Fibroblast of pulmonary artery (primary cell): Measurements from ENCODE around the gene SLCO3A1.
A peak's percentile ranks its signal among the peaks of the same experiment; 100 is the strongest.

Experiments used
- DNase-seq: peaks from one replicate; pipeline ENCODE4 v3.0.0-alpha.2; 2010; ENCODE audit warnings: low read depth
- H3K4me3 ChIP-seq: replicated peaks from 2 replicates; pipeline ENCODE4 v1.5.1; 2011; ENCODE audit warnings: low read depth, mild to moderate bottlenecking, control low read depth, low read length, moderate library complexity
- TF ChIP-seq, protein P1 (sequence below): IDR thresholded peaks from 2 replicates; pipeline ENCODE4 v1.5.1; 2011; ENCODE audit warnings: mild to moderate bottlenecking, control low read depth, low read length, inconsistent platforms; ENCODE audit errors: missing control alignments

The SLCO3A1 gene

DNA sequence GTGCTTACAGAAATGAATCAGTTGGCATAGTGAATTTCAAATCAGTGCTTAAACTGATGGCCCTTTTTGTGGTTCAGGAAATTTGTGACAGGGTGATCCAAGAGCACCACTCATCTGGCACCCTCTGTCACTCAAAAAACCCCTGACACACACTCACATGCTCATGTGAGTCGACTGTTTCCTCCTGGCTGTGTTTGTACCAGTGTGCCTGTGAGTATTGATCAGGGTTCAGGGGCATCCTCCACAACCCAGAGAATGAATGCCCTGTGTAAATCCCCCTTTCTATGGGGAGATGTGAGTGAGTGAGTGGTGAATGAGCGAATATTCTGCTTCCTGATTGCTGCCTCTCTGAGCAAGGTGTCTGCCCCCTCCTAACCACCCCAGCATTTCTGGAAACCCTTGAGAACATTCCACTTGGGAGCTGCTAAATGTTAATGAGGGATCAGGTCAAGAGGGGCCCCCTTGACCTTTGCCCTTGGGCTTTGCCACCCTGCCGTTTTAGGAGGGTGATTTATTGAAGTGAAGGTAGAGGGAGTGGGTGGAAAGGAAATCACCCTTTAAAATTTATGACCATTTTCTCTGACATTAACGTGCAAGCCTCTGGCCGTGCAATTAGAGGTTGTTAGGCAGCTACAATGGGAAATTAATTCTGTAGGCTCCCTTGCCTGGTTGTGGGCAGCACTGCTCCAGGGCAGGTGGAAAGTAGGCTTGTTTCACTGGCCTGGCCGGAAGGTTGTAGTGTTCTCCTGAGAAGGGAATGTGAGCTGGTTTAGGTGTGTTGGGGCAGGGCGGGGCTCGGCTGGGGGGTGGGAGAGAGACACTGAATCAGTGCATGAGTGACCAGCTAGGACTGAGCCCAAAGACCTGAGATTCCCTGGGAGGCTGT, 87.2 kb downstream of the SLCO3A1 start:
- no peak for DNase-seq
- TF ChIP-seq, protein P1, sequence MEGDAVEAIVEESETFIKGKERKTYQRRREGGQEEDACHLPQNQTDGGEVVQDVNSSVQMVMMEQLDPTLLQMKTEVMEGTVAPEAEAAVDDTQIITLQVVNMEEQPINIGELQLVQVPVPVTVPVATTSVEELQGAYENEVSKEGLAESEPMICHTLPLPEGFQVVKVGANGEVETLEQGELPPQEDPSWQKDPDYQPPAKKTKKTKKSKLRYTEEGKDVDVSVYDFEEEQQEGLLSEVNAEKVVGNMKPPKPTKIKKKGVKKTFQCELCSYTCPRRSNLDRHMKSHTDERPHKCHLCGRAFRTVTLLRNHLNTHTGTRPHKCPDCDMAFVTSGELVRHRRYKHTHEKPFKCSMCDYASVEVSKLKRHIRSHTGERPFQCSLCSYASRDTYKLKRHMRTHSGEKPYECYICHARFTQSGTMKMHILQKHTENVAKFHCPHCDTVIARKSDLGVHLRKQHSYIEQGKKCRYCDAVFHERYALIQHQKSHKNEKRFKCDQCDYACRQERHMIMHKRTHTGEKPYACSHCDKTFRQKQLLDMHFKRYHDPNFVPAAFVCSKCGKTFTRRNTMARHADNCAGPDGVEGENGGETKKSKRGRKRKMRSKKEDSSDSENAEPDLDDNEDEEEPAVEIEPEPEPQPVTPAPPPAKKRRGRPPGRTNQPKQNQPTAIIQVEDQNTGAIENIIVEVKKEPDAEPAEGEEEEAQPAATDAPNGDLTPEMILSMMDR = no peak
- H3K4me3 ChIP-seq = no peak overlapping the region

GRCh38 chr15:91941871-91942658, 88.6 kb downstream of the SLCO3A1 start:
- H3K4me3 ChIP-seq = no peak overlapping the region
- TF ChIP-seq, protein P1 = no peak
- peak; percentile 36 for DNase-seq

GRCh38 chr15:91942720-91943394, 89.3 kb downstream of the SLCO3A1 start:
- TF ChIP-seq, protein P1 = no peak
- H3K4me3 ChIP-seq = peak overlapping the region; percentile 2
- peak; percentile 95 for DNase-seq

DNA sequence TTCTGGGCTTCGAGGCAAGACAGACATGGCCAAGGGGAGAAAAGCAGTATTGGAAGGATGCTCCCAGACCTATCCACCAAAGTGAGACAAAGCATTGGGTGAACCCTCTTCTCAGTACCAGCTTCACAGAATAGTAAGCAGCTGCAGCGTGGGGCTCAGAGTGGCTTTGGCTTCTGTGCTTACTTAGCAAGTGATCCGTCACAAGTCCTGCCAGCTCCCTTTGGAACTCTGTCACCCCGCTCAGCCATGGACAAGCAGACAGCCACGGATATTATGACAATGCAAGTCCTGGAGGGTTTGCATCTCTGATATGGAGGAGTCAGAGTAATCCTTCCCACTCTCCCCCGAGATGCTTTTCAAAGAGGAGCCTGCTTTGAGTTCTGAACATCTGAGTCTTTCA, 90.8 kb downstream of the SLCO3A1 start:
- no peak for DNase-seq
- TF ChIP-seq, protein P1 = no peak
- no peak overlapping the region for H3K4me3 ChIP-seq

DNA sequence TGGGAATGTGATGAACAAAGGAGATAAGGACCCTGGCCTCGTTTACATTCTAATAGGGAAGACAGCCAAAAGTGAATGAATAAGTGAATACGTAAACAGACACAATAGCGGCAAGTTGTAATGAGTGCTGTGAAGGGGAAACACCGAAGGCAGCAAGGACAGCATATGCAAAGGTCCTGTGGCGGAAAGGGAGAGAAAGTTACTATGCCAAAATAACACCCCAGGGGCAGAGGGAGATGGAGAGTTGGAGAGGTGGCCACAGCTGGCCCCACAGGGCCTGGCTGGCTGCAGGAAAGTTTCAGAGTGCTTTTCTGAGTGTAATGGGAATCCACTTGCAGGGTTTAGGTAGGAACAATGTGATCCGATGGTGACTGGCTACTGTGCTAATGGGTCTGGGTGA, 91.9 kb downstream of the SLCO3A1 start:
- no peak overlapping the region for H3K4me3 ChIP-seq
- DNase-seq = no peak
- TF ChIP-seq, protein P1 = no peak

- TF ChIP-seq, protein P1 = no peak
- DNase-seq = no peak
- no peak overlapping the region for H3K4me3 ChIP-seq
Observed at GRCh38 chr15:91946075-91946474, 92.6 kb downstream of the SLCO3A1 start.
